GM19025 (cell line): ENCODE measurements around the gene TGFBR3.
"Not testable (repeated sequence)": the region's sequence is repeated elsewhere in the genome, so short reads cannot be mapped to it uniquely, and the experiment has no call there.

Experiments used
- ATAC-seq: cut with Tn5 transposase; IDR thresholded peaks from one replicate; pipeline ENCODE4 v1.9.1; 2021; ENCODE audit warnings: mild to moderate bottlenecking, low read depth, moderate library complexity; ENCODE audit not compliant: unreplicated experiment

Gene TGFBR3

GRCh38 chr1:91852011-91852410 is 33.9 kb downstream of the TGFBR3 start:
- not testable (repeated sequence) for ATAC-seq

- ATAC-seq: no peak
Measured at GRCh38 chr1:91851130-91852010, 34.6 kb downstream of the TGFBR3 start.

- ATAC-seq: no peak
Measured at GRCh38 chr1:91850708-91851107, 35.2 kb downstream of the TGFBR3 start.

- no peak for ATAC-seq
Measured at GRCh38 chr1:91847851-91848250, 38.1 kb downstream of the TGFBR3 start.

GRCh38 chr1:91846639-91847013 is 39.3 kb downstream of the TGFBR3 start:
- no peak for ATAC-seq

GRCh38 chr1:91846007-91846638 is 39.8 kb downstream of the TGFBR3 start:
- no peak for ATAC-seq

GRCh38 chr1:91844862-91845528 is 41.0 kb downstream of the TGFBR3 start:
- ATAC-seq: no peak

- no peak for ATAC-seq
Measured at GRCh38 chr1:91843843-91844242, 42.1 kb downstream of the TGFBR3 start.

- ATAC-seq: no peak
Measured at GRCh38 chr1:91842563-91842962, 43.4 kb downstream of the TGFBR3 start.

GRCh38 chr1:91842056-91842455 is 43.9 kb downstream of the TGFBR3 start:
- ATAC-seq: no peak

- not testable (repeated sequence) for ATAC-seq
Measured at GRCh38 chr1:91840276-91840675, 45.7 kb downstream of the TGFBR3 start.

- ATAC-seq: no peak
Measured at GRCh38 chr1:91836331-91837040, 49.5 kb downstream of the TGFBR3 start.

GRCh38 chr1:91835087-91835521 is 50.8 kb downstream of the TGFBR3 start:
- no peak for ATAC-seq

GRCh38 chr1:91834549-91834948 is 51.4 kb downstream of the TGFBR3 start:
- ATAC-seq: not testable (repeated sequence)

GRCh38 chr1:91833946-91834345 is 52.0 kb downstream of the TGFBR3 start:
- no peak for ATAC-seq

- ATAC-seq: no peak
Measured at GRCh38 chr1:91831132-91831930, 54.6 kb downstream of the TGFBR3 start.

- no peak for ATAC-seq
Measured at GRCh38 chr1:91830242-91831131, 55.5 kb downstream of the TGFBR3 start.

- no peak for ATAC-seq
Measured at GRCh38 chr1:91829293-91830153, 56.4 kb downstream of the TGFBR3 start.
